ENCODE measurements around the gene ABCA13. TPM values are rescaled to one million over a fixed set of nuclear protein-coding genes. Genes with fewer than 3 reads are reported as not detected.
A peak's percentile ranks its signal among the peaks of the same experiment; 100 is the strongest.

ABCA13 gene
- total RNA-seq, 1 donor from 2014 or later: not detected

DNA sequence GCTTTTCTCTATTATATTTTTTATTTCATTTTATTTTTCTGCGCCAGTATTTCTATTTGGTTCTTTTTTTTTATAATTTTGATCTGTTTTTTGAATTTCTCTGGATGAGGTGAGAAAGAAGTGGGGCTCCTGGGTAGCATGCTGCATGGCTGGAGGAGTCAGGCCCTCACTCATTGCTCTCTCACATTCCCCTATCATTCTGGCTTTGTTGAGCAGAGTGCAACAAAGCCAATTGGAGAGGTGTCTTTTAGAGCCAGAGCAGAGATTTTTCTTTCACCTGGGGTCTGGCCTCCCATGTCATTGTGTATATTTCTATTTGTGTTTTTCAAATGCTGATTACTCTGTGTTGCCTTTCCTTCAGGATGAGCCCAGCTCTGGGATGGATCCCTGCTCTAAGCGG lies 423.1 kb downstream of the ABCA13 start:
- H3K4me1 ChIP-seq: no peaks in the 10 kb centered on the region
- no peak overlapping the region for H3K4me3 ChIP-seq
- H3K27ac ChIP-seq (replicated peaks): no peak overlapping the region
- H3K9me3 ChIP-seq (replicated peaks): no peaks in the 10 kb centered on the region
- no peak for DNase-seq
- H3K27me3 ChIP-seq (ENCODE audit: low read depth): no peaks in the 10 kb centered on the region
- no peaks in the 10 kb centered on the region for H3K36me3 ChIP-seq
- TF ChIP-seq, protein P1, sequence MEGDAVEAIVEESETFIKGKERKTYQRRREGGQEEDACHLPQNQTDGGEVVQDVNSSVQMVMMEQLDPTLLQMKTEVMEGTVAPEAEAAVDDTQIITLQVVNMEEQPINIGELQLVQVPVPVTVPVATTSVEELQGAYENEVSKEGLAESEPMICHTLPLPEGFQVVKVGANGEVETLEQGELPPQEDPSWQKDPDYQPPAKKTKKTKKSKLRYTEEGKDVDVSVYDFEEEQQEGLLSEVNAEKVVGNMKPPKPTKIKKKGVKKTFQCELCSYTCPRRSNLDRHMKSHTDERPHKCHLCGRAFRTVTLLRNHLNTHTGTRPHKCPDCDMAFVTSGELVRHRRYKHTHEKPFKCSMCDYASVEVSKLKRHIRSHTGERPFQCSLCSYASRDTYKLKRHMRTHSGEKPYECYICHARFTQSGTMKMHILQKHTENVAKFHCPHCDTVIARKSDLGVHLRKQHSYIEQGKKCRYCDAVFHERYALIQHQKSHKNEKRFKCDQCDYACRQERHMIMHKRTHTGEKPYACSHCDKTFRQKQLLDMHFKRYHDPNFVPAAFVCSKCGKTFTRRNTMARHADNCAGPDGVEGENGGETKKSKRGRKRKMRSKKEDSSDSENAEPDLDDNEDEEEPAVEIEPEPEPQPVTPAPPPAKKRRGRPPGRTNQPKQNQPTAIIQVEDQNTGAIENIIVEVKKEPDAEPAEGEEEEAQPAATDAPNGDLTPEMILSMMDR (IDR thresholded peaks at IDR 0.05; ENCODE audit: borderline replicate concordance): no peak
- intact Hi-C loops (cut with micrococcal nuclease): no loop called here

DNA sequence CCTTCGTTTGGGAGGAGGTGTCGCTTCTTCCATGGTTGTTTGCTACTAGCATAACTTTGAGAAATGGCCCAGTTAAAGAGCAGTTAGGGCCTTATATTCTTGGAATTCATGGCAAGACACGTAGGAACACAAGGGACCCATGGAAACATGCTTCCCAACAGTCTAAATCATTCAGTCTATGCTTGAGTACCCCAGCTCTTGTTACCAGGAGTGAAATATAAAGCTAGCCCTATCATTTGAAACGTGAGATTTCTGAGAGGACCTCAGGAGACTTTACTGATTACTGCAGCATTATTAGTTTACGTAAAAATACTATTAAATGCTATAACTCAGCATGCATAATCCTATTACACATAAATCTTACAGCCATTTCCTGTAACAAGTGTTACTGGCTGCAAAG lies 424.5 kb downstream of the ABCA13 start:
- H3K27me3 ChIP-seq (ENCODE audit: low read depth): no peaks in the 10 kb centered on the region
- no peaks in the 10 kb centered on the region for H3K4me1 ChIP-seq
- H3K9me3 ChIP-seq (replicated peaks): no peaks in the 10 kb centered on the region
- DNase-seq: no peak
- intact Hi-C loops (cut with micrococcal nuclease): no loop called here
- no peak overlapping the region for H3K27ac ChIP-seq (replicated peaks)
- H3K4me3 ChIP-seq: no peak overlapping the region
- TF ChIP-seq, protein P1 (IDR thresholded peaks at IDR 0.05; ENCODE audit: borderline replicate concordance): no peak
- no peaks in the 10 kb centered on the region for H3K36me3 ChIP-seq

DNA sequence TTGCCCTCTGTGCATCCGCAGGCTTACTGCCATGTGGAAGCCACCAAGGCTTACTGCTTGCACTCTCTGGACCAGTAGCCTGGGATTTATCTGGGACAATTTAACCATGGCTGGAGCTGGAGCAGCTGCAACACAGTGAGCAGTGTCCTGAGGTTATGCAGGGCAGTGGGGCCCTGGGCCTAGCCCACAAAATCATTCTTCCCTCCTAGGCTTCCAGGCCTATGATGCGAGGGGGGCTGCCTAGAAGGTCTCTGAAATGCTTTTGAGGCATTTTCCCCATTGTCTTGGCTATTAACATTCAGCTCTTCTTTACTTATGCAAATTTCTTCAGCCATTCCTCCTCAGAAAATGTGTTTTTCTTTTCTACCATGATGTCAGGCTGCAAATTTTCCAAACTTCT lies 439.4 kb downstream of the ABCA13 start:
- DNase-seq: no peak
- no peaks in the 10 kb centered on the region for H3K4me1 ChIP-seq
- H3K36me3 ChIP-seq: no peaks in the 10 kb centered on the region
- H3K9me3 ChIP-seq (replicated peaks): no peaks in the 10 kb centered on the region
- TF ChIP-seq, protein P1 (IDR thresholded peaks at IDR 0.05; ENCODE audit: borderline replicate concordance): no peak
- no peak overlapping the region for H3K27ac ChIP-seq (replicated peaks)
- intact Hi-C loops (cut with micrococcal nuclease): no loop called here
- no peak overlapping the region for H3K4me3 ChIP-seq
- no peaks in the 10 kb centered on the region for H3K27me3 ChIP-seq (ENCODE audit: low read depth)

DNA sequence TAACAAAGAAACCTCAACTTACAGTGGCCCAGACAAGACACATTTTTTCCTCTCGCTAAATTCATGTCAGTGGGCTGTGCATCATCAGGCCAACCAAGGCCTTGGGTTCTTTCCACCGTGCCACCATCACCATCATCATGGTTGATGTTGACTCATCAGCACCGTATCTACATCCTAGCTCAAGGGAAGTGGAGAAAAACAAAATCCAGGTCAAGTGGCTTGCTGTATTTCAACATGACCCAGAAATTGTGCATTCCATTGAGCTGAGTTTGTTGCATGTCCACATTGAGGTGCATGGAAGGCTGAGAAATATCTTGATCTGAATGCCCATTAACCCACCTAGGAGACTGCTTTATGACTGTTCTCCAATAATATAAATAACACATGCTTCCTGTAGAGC lies 440.7 kb downstream of the ABCA13 start:
- intact Hi-C loops (cut with micrococcal nuclease): no loop called here
- no peaks in the 10 kb centered on the region for H3K9me3 ChIP-seq (replicated peaks)
- no peaks in the 10 kb centered on the region for H3K36me3 ChIP-seq
- H3K4me1 ChIP-seq: no peaks in the 10 kb centered on the region
- TF ChIP-seq, protein P1 (IDR thresholded peaks at IDR 0.05; ENCODE audit: borderline replicate concordance): no peak
- H3K27ac ChIP-seq (replicated peaks): no peak overlapping the region
- no peak for DNase-seq
- no peaks in the 10 kb centered on the region for H3K27me3 ChIP-seq (ENCODE audit: low read depth)
- H3K4me3 ChIP-seq: no peak overlapping the region

DNA sequence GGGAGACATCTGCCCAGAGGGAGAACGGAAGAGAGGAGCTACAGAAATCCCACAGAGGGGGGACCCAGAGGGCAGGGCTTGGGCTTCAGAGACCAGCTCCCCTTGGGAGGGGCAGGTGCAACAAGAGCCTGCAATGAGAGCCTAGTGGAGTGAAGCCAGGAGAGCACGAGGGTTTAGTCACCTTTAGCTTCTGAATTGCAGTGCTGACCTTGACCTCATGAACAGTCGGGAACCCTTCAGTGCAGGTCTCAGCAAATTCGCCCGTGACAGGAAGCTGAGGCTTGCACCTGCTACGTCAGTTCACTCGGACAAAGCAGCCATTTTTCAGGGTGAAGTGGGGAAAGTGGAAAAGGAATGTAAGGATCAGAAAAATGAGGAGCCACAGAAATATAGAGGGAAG lies 446.2 kb downstream of the ABCA13 start:
- Histone ChIP-seq H3K27me3 (ENCODE audit: low read depth) (no peaks in the 10 kb centered on the region), H3K27ac (replicated peaks) (no peak overlapping the region), H3K36me3 (no peaks in the 10 kb centered on the region), H3K4me3 (no peak overlapping the region), H3K9me3 (replicated peaks) (no peaks in the 10 kb centered on the region), H3K4me1 (no peaks in the 10 kb centered on the region)
- DNase-seq: no peak
- intact Hi-C loops (cut with micrococcal nuclease): no loop called here
- TF ChIP-seq, protein P1 (IDR thresholded peaks at IDR 0.05; ENCODE audit: borderline replicate concordance): no peak

GRCh38 chr7:48617993-48618392 lies 446.7 kb downstream of the ABCA13 start:
- Histone ChIP-seq H3K27me3 (ENCODE audit: low read depth) (no peaks in the 10 kb centered on the region), H3K4me1 (no peaks in the 10 kb centered on the region), H3K27ac (replicated peaks) (no peak overlapping the region), H3K36me3 (no peaks in the 10 kb centered on the region), H3K9me3 (replicated peaks) (no peaks in the 10 kb centered on the region), H3K4me3 (no peak overlapping the region)
- intact Hi-C loops (cut with micrococcal nuclease): no loop called here
- TF ChIP-seq, protein P1 (IDR thresholded peaks at IDR 0.05; ENCODE audit: borderline replicate concordance): peak; percentile 25
- no peak for DNase-seq

Data from left ventricle myocardium inferior (tissue), 1 donor.